Astrocyte (in vitro differentiated cells and primary cell): Measurements from ENCODE around the gene ACSS3.

Source experiments
- CTCF ChIP-seq: IDR thresholded peaks from 2 replicates; pipeline ENCODE4 v1.5.1; 2011; ENCODE audit warnings: low read depth, mild to moderate bottlenecking, inconsistent platforms, low read length, moderate library complexity; ENCODE audit not compliant: insufficient read depth
- EZH2 ChIP-seq: IDR thresholded peaks from 2 replicates; pipeline ENCODE4 v1.6.1; 2012; ENCODE audit warnings: mild to moderate bottlenecking, low read length, inconsistent platforms; ENCODE audit not compliant: insufficient read depth

- TF ChIP-seq CTCF (no peak), EZH2 (no peak)
Measured at GRCh38 chr12:81245458-81245857, 167.6 kb downstream of the ACSS3 start.
